GM18909 (cell line): ENCODE measurements around the gene MARCKS.

Experiments used
- ATAC-seq: cut with Tn5 transposase; IDR thresholded peaks from one replicate; pipeline ENCODE4 v1.9.1; 2021; ENCODE audit warnings: mild to moderate bottlenecking; ENCODE audit not compliant: unreplicated experiment, poor library complexity

MARCKS gene, protein sequence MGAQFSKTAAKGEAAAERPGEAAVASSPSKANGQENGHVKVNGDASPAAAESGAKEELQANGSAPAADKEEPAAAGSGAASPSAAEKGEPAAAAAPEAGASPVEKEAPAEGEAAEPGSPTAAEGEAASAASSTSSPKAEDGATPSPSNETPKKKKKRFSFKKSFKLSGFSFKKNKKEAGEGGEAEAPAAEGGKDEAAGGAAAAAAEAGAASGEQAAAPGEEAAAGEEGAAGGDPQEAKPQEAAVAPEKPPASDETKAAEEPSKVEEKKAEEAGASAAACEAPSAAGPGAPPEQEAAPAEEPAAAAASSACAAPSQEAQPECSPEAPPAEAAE

GRCh38 chr6:113856625-113857555, at the start of gene MARCKS:
MARCKS (plus strand) TSS chr6:113857345; CDS start chr6:113857746, 401 bp downstream.
- ATAC-seq, result peak; percentile 48

GRCh38 chr6:113809826-113810225, 47.3 kb upstream of the MARCKS start:
- peak; percentile 75 for ATAC-seq

GRCh38 chr6:113813142-113813541, 44.0 kb upstream of the MARCKS start:
- ATAC-seq, result no peak

DNA sequence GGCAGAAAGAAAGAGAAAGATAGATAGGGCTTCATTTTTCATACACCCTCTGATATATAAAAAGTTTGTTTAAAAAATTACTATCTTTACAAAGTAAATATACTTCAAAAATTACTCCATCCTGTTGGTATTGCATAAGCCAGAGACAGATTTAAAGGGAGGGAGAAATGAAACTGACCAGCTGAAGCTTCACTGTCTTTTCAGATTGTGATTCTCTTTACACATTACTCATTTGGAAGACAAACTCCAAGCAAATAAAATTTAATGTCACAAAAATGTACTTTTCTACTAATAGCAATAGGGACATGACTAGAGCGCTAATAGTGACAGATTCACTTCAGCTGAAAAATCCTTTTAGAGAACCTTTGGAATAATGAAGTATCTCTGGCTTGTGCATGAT, 38.6 kb upstream of the MARCKS start:
- ATAC-seq, result no peak

- ATAC-seq, result no peak
These were observed 37.8 kb upstream of the MARCKS start for GRCh38 chr6:113819169-113819830.

GRCh38 chr6:113820761-113821160, 36.4 kb upstream of the MARCKS start:
- ATAC-seq, result no peak

GRCh38 chr6:113821445-113821844, 35.7 kb upstream of the MARCKS start:
- ATAC-seq, result no peak

DNA sequence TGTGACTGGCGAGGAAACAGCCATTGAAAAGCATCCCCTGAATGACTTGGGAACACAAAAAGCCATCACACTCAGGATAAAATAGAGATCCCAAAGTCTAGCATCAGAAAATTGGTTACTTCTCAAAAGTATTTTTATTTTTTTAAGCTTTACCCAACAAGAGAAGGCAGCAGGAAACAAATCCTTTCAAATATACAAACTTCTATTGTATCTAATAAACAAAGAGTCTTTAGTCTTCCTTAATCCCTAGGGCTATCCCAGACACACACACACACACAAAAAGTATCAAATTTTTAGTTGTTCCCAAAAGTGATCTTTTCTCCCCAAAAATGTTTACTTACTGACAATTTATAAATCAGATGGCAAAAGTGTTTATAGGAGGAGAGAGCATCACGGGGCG, 33.2 kb upstream of the MARCKS start:
- ATAC-seq, result no peak

DNA sequence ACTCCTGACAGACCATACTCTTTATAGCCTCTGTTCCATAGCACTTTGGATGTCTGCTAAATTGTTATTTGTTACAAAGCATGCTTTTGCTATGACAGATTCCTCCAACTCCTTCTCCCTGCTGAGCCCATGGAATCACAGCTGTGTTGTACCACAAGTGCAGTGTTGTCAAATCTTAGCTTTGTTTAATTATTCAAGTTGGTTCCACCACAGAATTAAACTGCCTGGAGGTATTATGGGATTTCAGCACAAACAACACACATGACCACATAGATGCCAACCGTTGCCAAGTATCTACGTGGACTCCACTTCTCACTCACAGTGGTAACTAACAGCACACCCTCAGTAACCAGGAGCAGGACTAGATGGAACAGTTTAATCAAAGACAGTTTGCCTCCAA, 32.7 kb upstream of the MARCKS start:
- ATAC-seq, result no peak

DNA sequence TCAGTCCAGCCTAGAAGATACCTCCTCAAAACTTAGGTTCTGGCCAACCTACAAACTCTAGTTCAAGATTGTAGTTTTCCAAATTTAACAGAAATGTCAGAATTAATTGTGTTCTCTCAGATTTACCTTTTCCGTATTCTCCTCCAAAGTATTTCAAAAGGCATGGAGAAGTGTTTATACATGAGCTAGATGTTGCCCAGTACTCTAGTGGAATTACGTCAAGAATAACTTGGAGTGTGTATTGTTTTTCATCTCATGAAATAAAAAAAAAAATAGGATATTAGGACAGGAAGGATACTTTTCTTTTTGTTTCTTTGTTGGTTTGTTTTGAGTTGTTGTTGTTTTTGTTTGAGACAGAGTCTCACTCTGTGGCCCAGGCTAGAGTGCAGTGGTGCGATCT, 32.3 kb upstream of the MARCKS start:
- ATAC-seq, result no peak

DNA sequence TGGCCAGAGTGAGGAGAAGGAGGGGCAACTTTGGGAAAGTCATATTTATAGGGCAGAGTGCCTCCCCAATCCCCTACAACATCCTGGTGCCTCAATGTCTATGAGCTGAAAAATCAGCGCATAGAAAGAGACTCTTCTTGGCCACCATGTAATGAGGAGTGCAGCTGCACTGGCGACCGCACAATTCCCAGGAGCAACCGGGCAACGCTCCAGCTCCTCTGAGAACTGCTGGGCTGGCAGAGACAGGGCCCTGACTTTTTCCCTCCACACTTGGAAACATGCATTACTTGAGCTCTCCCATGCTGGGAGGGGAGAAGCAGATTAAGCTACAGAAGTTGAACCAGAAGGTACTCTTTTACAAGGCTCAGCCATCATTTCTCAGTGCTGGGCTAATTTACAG, 31.4 kb upstream of the MARCKS start:
- ATAC-seq, result no peak

GRCh38 chr6:113828984-113829695, 28.0 kb upstream of the MARCKS start:
- ATAC-seq, result no peak

DNA sequence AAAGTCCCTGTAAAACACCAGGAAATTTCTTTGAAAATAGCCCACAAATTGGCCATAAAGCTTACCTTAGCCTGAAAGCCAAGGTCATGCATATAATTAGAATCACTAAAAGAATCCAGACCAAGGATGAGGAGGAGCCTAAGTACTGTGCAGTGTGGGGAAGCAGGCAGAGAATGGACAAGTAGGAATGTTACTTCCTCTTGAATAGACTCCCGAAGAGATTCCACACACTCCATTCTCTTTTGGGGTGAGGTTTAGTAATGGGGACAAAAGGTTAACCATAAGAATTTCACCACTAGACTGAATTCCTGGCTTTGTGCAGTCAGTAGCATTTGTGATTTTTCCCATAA, 27.5 kb upstream of the MARCKS start:
- no peak for ATAC-seq

DNA sequence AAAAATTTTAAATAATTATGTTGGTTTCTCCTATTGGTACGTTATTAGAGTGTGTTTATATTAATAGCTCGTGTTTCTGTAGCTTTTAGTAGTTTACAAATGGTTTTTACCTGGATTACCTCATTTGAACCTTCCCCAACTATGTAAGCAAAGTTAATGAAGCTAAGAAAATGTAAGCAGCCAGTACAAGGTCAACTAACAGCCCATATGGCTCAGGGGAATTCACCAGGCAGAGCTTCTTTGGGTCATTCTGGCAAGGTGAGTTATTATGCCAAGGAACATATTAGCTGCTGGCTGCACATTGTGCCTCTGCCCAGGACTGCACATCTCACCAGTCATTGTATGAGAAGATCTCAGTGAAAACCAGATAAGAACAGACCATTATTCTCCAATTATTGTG, 27.0 kb upstream of the MARCKS start:
- ATAC-seq, result no peak

GRCh38 chr6:113833537-113833936, 23.6 kb upstream of the MARCKS start:
- ATAC-seq, result no peak

- no peak for ATAC-seq
These were observed 20.0 kb upstream of the MARCKS start for GRCh38 chr6:113837170-113837569.

- peak; percentile 60 for ATAC-seq
These were observed 15.0 kb upstream of the MARCKS start for GRCh38 chr6:113842165-113842564.

DNA sequence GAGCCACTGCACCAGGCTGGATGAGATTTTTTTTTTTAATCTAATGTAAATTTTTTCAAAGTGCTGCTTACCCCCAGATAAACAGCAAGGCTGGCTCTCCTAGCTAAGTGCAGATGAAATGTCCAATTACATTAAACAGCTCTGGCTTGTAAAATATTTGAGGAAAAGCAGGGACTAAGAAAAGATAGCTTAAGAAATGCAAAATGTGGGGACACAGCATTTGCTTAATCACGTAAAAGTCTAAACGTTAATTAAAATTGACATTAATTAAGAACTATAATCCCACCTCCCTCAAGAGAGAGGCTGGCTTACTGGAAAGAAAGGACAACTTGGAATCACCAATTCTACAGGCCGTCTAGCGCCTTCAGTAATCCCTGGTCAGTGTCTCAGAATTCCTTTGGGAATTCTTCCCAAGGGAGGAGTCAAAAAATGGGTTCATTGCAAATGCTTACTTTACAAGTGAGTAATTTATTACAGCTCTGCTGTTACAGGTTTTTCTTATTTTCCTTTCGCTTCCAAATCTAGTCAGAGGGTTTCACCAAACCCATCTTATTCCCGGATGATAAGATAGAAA, 13.6 kb upstream of the MARCKS start:
- ATAC-seq, result no peak

- ATAC-seq, result no peak
These were observed 10.6 kb upstream of the MARCKS start for GRCh38 chr6:113846577-113846976.

DNA sequence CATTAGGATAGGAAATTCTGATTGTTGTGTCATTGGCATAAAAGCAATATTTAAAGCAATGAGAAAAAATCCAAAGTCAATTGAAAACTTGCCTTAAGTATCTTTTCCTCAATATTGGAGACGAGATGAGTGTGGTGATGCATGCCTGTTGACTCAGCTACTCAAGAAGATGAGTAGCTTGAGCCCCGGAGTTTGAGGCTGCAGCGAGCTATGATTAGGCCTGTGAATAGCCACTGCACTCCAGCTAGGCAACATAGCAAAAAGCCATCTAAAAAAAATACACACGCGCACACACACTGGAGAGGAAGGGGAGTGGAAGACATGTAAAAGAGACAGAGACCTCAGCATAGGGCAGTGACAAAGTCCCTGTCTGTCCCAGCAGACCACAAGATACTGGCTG, 9.7 kb upstream of the MARCKS start:
- ATAC-seq, result no peak
